NCI-H128 (cell line): Measurements from ENCODE around the gene SUPT7L.
"Not testable (repeated sequence)": the region's sequence is repeated elsewhere in the genome, so short reads cannot be mapped to it uniquely, and the experiment has no call there.

Experiments used
- DNase-seq: peaks from one replicate; lab custom pipeline; 2025; ENCODE audit not compliant: unreplicated experiment; lab: John Stamatoyannopoulos, UW

SUPT7L gene

GRCh38 chr2:27640722-27641245, 22.6 kb downstream of the SUPT7L start:
- DNase-seq: no peak

DNA sequence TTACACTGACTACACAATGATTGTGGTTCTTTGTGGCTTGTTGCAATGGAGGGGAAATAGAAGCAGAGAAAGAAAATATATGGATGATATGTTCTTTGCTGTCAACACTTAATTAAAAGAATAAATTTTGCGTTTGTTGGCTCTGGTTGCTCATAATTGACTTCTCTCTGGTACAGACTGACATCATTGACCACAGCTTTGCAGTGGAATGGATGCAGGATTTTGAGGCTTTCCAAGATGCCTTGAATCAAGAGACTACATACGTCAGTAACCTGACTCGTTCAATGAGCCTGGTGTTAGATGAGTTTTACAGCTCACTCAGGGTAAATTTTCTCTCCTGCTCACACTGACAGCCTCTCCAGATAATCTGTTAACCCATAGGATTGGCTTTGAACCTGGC, 24.7 kb downstream of the SUPT7L start:
- no peak for DNase-seq

DNA sequence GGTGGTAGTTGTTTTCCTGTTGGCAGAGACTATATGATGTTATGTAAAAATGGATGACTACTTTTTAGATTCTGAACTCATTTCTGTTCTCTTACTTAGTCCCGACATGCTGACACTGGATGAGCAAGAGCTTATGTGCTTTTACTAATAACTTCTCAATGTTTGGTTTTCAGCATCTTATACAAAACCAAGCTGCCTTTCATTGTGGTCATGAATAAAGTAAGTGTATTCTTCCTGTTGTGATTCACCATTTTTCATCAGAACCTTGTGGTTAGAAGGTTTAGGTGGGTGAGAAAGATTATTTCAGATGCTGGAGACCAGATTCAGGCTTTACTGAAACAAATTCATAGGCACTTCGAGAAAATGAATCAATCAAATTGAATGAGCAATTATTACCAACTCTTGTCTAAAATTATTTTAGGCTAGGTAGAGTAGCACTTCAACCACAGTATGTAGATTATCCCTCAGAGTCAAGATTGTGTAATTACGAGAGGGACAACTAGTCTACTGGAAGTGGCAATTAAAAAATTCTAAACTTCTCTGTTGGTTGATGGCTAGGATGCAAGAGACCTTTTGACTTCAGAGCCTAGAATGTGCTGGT, 25.3 kb downstream of the SUPT7L start:
- DNase-seq: no peak

GRCh38 chr2:27636766-27637165, 26.6 kb downstream of the SUPT7L start:
- no peak for DNase-seq

- DNase-seq: no peak
Measured at GRCh38 chr2:27634291-27634690, 29.1 kb downstream of the SUPT7L start.

- not testable (repeated sequence) for DNase-seq
Measured at GRCh38 chr2:27630257-27630656, 33.2 kb downstream of the SUPT7L start.

GRCh38 chr2:27628767-27629709, 34.4 kb downstream of the SUPT7L start, which contains the start of the genes CCDC121 and GPN1:
TSS of gene CCDC121 (minus strand) at chr2:27629012. CDS start at chr2:27627799, 1,213 bp downstream.
TSS of gene GPN1 (plus strand) at chr2:27629050. CDS start at chr2:27629059, 9 bp downstream.
- peak; percentile 63 for DNase-seq

GRCh38 chr2:27627963-27628766, 35.2 kb downstream of the SUPT7L start:
- DNase-seq: no peak

- not testable (repeated sequence) for DNase-seq
Measured at GRCh38 chr2:27626921-27627320, 36.5 kb downstream of the SUPT7L start.

GRCh38 chr2:27626323-27626722, 37.1 kb downstream of the SUPT7L start:
- not testable (repeated sequence) for DNase-seq

- no peak for DNase-seq
Measured at GRCh38 chr2:27624943-27625342, 38.5 kb downstream of the SUPT7L start.

GRCh38 chr2:27622921-27623384, 40.5 kb downstream of the SUPT7L start:
- no peak for DNase-seq

GRCh38 chr2:27621524-27621923, 41.9 kb downstream of the SUPT7L start:
- no peak for DNase-seq

- DNase-seq: no peak
Measured at GRCh38 chr2:27615316-27615715, 48.1 kb downstream of the SUPT7L start.

- no peak for DNase-seq
Measured at GRCh38 chr2:27613985-27614384, 49.4 kb downstream of the SUPT7L start.

- no peak for DNase-seq
Measured at GRCh38 chr2:27606611-27607010, 56.8 kb downstream of the SUPT7L start.
